ENCODE results near the gene JAZF1. TPM values are rescaled to one million over a fixed set of nuclear protein-coding genes. Genes with fewer than 3 reads are reported as not detected.

The JAZF1 gene
- total and polyA plus RNA-seq, 7 donors: 2.3 to 10.6 (median 5.3) TPM

- Histone ChIP-seq H3K27me3 (ENCODE audit: insufficient read depth in 3 of 3, low read length in 2 of 3) (no peaks in the 10 kb centered on the region), H3K27ac (no peak overlapping the region), H3K36me3 (ENCODE audit: insufficient read depth in 1 of 2, low read depth in 1 of 2) (no peaks in the 10 kb centered on the region), H3K4me1 (no peaks in the 10 kb centered on the region), H3K9me3 (no peaks in the 10 kb centered on the region), H3K4me3 (no peak overlapping the region)
- ATAC-seq: no peak
- DNase-seq: no peak
- TF ChIP-seq CTCF (IDR thresholded peaks at IDR 0.05): no peak
- 66 to 77% (median 76%) methylated on average over 1 of the region's 1 CpG for WGBS, 3 donors
- intact Hi-C loops (cut with DNase I): loop anchor here in 1 of 2 donors (5.0 kb wide), 1 partner anchor 37 kb away; no protein-coding TSS in a partner anchor
Observed at GRCh38 chr7:28060371-28060950, 120.1 kb downstream of the JAZF1 start.

- 28 to 55% (median 51%) methylated on average over 3 of the region's 3 CpGs for WGBS, 3 donors
- peak in 3 of 4 donors; percentile 40 to 63 (median 49) for ATAC-seq
- DNase-seq: no peak
- no peaks in the 10 kb centered on the region for H3K9me3 ChIP-seq
- no peak for TF ChIP-seq CTCF (IDR thresholded peaks at IDR 0.05)
- no peaks in the 10 kb centered on the region for H3K36me3 ChIP-seq (ENCODE audit: insufficient read depth in 1 of 2, low read depth in 1 of 2)
- peaks cover 5% of the 10 kb centered on the region for H3K4me1 ChIP-seq
- H3K4me3 ChIP-seq: no peak overlapping the region
- H3K27me3 ChIP-seq (ENCODE audit: insufficient read depth in 3 of 3, low read length in 2 of 3): no peaks in the 10 kb centered on the region
- no peak overlapping the region for H3K27ac ChIP-seq
- intact Hi-C loops (cut with DNase I): no loop called here
Observed at GRCh38 chr7:28055161-28055544, 125.4 kb downstream of the JAZF1 start.

GRCh38 chr7:28054531-28055160 lies 125.9 kb downstream of the JAZF1 start:
- H3K9me3 ChIP-seq: no peaks in the 10 kb centered on the region
- DNase-seq (no peak), ATAC-seq (no peak)
- H3K27me3 ChIP-seq (ENCODE audit: insufficient read depth in 3 of 3, low read length in 2 of 3): no peaks in the 10 kb centered on the region
- H3K4me1 ChIP-seq: peaks cover 5% of the 10 kb centered on the region
- no peaks in the 10 kb centered on the region for H3K36me3 ChIP-seq (ENCODE audit: insufficient read depth in 1 of 2, low read depth in 1 of 2)
- H3K27ac ChIP-seq: no peak overlapping the region
- H3K4me3 ChIP-seq: no peak overlapping the region
- intact Hi-C loops (cut with DNase I): no loop called here
- WGBS, 3 donors: 75 to 80% (median 77%) methylated on average over 10 of the region's 10 CpGs
- no peak for TF ChIP-seq CTCF (IDR thresholded peaks at IDR 0.05)

- ATAC-seq: peak in 2 of 4 donors; percentile 54 to 73
- Histone ChIP-seq H3K9me3 (no peaks in the 10 kb centered on the region), H3K36me3 (ENCODE audit: insufficient read depth in 1 of 2, low read depth in 1 of 2) (no peaks in the 10 kb centered on the region), H3K4me1 (peaks cover 5% of the 10 kb centered on the region), H3K4me3 (no peak overlapping the region), H3K27ac (no peak overlapping the region), H3K27me3 (ENCODE audit: insufficient read depth in 3 of 3, low read length in 2 of 3) (no peaks in the 10 kb centered on the region)
- no peak for DNase-seq
- no peak for TF ChIP-seq CTCF (IDR thresholded peaks at IDR 0.05)
- WGBS, 3 donors: 65 to 83% (median 80%) methylated on average over 3 of the region's 3 CpGs
- intact Hi-C loops (cut with DNase I): no loop called here
Observed at GRCh38 chr7:28052933-28053332, 127.7 kb downstream of the JAZF1 start.

Measured in psoas muscle (tissue), 8 donors.